MM.1S (cell line): ENCODE measurements around the gene TMEM154.

Experiments used
- CTCF ChIP-seq: fragments of 300-600 bp; sonication (generic); IDR thresholded peaks from 2 replicates; pipeline ENCODE4 v1.5.1; 2016; ENCODE audit warnings: antibody characterized with exemption, low read length, mixed read lengths
- EZH2 ChIP-seq: fragments of 300-600 bp; sonication (generic); optimal IDR thresholded peaks from 2 replicates; pipeline ENCODE3; 2017; ENCODE audit warnings: low read depth, mild to moderate bottlenecking, antibody characterized with exemption, low read length, mixed read lengths

GRCh38 chr4:152724494-152724893, 44.7 kb upstream of the TMEM154 start:
- TF ChIP-seq CTCF (no peak), EZH2 (no peak)
